Hematopoietic multipotent progenitor cell treated with erythropoietin and hydrocortisone succinate and interleukin-3 and kit ligand, for 17 days (in vitro differentiated cells): ENCODE measurements around the gene MRPL24.

Experiments used
- DNase-seq: peaks from one replicate; pipeline ENCODE4 v3.0.0-alpha.2; 2015; ENCODE audit warnings: low spot score

Gene MRPL24

GRCh38 chr1:156760092-156760795 is 19.4 kb upstream of the MRPL24 start:
- DNase-seq: no peak

- DNase-seq: peak; percentile 88
These were observed 16.8 kb upstream of the MRPL24 start for GRCh38 chr1:156757572-156758253.

- DNase-seq: peak; percentile 41
These were observed 15.5 kb upstream of the MRPL24 start for GRCh38 chr1:156756355-156756754.

- DNase-seq: peak; percentile 52
These were observed 14.7 kb upstream of the MRPL24 start for GRCh38 chr1:156755527-156755950.

- DNase-seq: no peak
These were observed 13.3 kb upstream of the MRPL24 start for GRCh38 chr1:156754219-156754618.

- peak; percentile 31 for DNase-seq
These were observed 12.1 kb upstream of the MRPL24 start for GRCh38 chr1:156752843-156753482.

- peak; percentile 93 for DNase-seq
These were observed 11.0 kb upstream of the MRPL24 start for GRCh38 chr1:156751757-156752481.

- DNase-seq: no peak
These were observed 10.5 kb upstream of the MRPL24 start, which contains the start of gene HDGF for GRCh38 chr1:156751451-156751756. Gene HDGF, minus strand, starts transcription at chr1:156751675. Its CDS starts 246 bp downstream, at chr1:156751429.

GRCh38 chr1:156750711-156751450 is 10.0 kb upstream of the MRPL24 start:
- no peak for DNase-seq

GRCh38 chr1:156750191-156750672 is 9.3 kb upstream of the MRPL24 start:
- peak; percentile 78 for DNase-seq

- DNase-seq: peak; percentile 77
These were observed 8.7 kb upstream of the MRPL24 start for GRCh38 chr1:156749419-156750118.

GRCh38 chr1:156748670-156749418 is 8.0 kb upstream of the MRPL24 start:
- DNase-seq: peak; percentile 80

- peak; percentile 34 for DNase-seq
These were observed 7.1 kb upstream of the MRPL24 start for GRCh38 chr1:156747742-156748669.

GRCh38 chr1:156746728-156747631 is 6.1 kb upstream of the MRPL24 start:
- peak; percentile 72 for DNase-seq

- no peak for DNase-seq
These were observed 5.5 kb upstream of the MRPL24 start for GRCh38 chr1:156746406-156746727.

- DNase-seq: no peak
These were observed 5.0 kb upstream of the MRPL24 start for GRCh38 chr1:156745881-156746280.

GRCh38 chr1:156744786-156745419 is 4.0 kb upstream of the MRPL24 start:
- DNase-seq: no peak

- DNase-seq: no peak
These were observed 3.5 kb upstream of the MRPL24 start for GRCh38 chr1:156744344-156744743.
